HG02642 (cell line): ENCODE measurements around the gene CHRM5.
"Not testable (repeated sequence)": the region's sequence is repeated elsewhere in the genome, so short reads cannot be mapped to it uniquely, and the experiment has no call there.

Experiments
- ATAC-seq: cut with Tn5 transposase; IDR thresholded peaks from one replicate; pipeline ENCODE4 v1.9.1; 2021; ENCODE audit warnings: mild to moderate bottlenecking; ENCODE audit not compliant: unreplicated experiment, poor library complexity

Gene CHRM5

GRCh38 chr15:33985751-33986150 lies 17.5 kb downstream of the CHRM5 start:
- no peak for ATAC-seq

- ATAC-seq = no peak
Observed at GRCh38 chr15:33987444-33987843, 19.1 kb downstream of the CHRM5 start.

- no peak for ATAC-seq
Observed at GRCh38 chr15:33988384-33988783, 20.1 kb downstream of the CHRM5 start.

- ATAC-seq = no peak
Observed at GRCh38 chr15:33994005-33994615, 25.8 kb downstream of the CHRM5 start.

- not testable (repeated sequence) for ATAC-seq
Observed at GRCh38 chr15:33995666-33996065, 27.4 kb downstream of the CHRM5 start.

GRCh38 chr15:34001536-34001935 lies 33.2 kb downstream of the CHRM5 start:
- no peak for ATAC-seq

- no peak for ATAC-seq
Observed at GRCh38 chr15:34006381-34006780, 38.1 kb downstream of the CHRM5 start.

- ATAC-seq = no peak
Observed at GRCh38 chr15:34009656-34010055, 41.4 kb downstream of the CHRM5 start.

GRCh38 chr15:34010921-34011320 lies 42.6 kb downstream of the CHRM5 start:
- ATAC-seq = no peak

GRCh38 chr15:34011481-34011880 lies 43.2 kb downstream of the CHRM5 start:
- no peak for ATAC-seq

- ATAC-seq = no peak
Observed at GRCh38 chr15:34012461-34013028, 44.2 kb downstream of the CHRM5 start.

- no peak for ATAC-seq
Observed at GRCh38 chr15:34013746-34014145, 45.4 kb downstream of the CHRM5 start.

- no peak for ATAC-seq
Observed at GRCh38 chr15:34014556-34014955, 46.3 kb downstream of the CHRM5 start.

GRCh38 chr15:34018021-34018645 lies 49.8 kb downstream of the CHRM5 start:
- ATAC-seq = no peak

- not testable (repeated sequence) for ATAC-seq
Observed at GRCh38 chr15:34018738-34019137, 50.4 kb downstream of the CHRM5 start.

GRCh38 chr15:34019369-34019990 lies 51.2 kb downstream of the CHRM5 start:
- no peak for ATAC-seq

- no peak for ATAC-seq
Observed at GRCh38 chr15:34023907-34024306, 55.6 kb downstream of the CHRM5 start.

GRCh38 chr15:34025252-34025651 lies 57.0 kb downstream of the CHRM5 start:
- no peak for ATAC-seq

GRCh38 chr15:34027606-34028005 lies 59.3 kb downstream of the CHRM5 start:
- no peak for ATAC-seq

- no peak for ATAC-seq
Observed at GRCh38 chr15:34031987-34032760, 63.9 kb downstream of the CHRM5 start.
